Stimulated activated CD8-positive, alpha-beta memory T cell treated with anti-CD3 and anti-CD28 coated beads, Interleukin-4, amount 100 ng/mL, for 4 hours (primary cell): Measurements from ENCODE around the gene SHROOM2.

Source experiments
- DNase-seq, 2 donors: peaks; one replicate each; pipeline ENCODE4 v3.0.0-alpha.2; 2020; ENCODE audit warnings: low read depth in 2 of 2, low spot score in 1 of 2

Gene SHROOM2

DNA sequence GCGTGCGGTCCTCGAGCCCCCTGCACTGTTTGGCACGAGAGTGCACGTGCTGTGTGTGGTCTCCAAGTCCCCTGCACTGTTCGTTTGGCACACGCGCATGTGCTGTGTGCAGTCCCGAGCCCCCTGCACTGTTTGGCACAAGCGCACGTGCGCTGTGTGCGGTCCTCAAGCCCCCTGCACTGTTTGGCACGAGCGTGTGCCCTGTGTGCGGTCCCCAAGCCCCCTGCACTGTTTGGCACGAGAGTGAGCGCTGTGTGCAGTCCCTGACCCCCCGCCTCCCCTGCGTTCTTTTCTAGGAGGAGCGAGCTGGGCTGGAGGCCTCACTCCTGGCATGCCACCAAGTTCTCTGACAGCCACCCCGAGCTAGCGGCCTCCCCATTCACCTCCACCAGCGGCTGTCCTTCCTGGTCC is 104.5 kb downstream of the SHROOM2 start:
- no peak for DNase-seq

- no peak for DNase-seq
Observed at GRCh38 chrX:9895225-9895912, 109.1 kb downstream of the SHROOM2 start.

DNA sequence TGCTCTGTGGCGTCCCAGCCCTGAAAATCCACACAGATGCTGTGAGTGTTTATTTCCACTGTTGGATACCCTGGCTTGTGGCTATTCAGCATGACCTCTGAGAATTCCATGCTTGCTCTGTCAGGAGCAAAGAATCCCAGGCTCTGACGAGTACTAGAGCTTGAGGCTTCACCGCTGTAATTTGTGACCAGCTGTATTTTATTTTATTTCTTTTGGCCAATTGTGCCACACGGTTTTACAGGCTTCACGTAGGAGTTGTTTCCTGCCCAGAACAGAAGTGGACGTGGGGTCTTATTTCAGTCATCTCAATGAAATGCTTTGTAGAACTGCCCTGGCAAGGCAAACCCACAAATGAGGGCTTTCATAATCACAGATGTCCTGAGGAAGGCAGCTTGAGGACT is 111.5 kb downstream of the SHROOM2 start:
- no peak for DNase-seq

DNA sequence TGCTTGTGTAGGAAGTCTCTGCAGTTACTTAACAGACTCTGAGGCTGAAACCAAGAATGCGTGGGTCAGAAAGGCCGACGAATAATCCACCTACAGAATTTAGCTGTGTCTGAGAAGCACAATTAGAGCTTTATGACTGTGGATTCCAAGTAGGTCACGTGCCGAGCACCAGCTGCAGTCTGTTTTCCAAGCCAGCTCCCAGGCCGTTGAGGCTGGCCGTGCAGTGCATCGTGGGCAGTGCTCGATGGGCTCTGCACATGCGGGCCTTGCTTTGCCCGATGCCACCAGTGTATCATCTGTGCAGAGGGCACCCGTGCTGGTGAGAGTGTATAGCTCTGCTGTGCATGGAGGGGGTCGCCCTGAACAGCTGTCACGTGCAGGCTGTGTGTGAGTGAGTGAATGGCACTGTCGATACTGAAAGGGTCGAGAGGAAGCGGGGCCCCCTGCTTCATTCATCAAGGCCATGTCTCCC is 113.4 kb downstream of the SHROOM2 start:
- no peak for DNase-seq

DNA sequence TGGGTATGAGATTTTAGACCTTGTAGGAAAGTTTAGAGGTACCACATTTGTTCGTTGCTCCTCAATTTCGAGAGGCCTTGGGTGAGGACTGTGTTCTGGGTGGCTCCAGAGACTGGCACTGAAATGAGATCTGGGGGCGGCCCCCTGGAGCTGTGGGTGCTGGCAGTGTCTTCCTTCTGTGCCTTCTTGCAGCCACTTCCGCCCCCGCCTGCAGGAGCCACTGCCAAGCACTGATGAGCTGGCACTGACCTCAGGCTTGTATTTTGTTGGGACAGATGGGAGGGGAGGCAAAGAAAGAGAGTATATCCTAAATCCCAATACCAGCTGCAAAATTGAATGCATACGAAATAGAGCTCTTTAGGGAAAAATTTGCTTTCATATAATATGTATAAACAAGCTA is 116.4 kb downstream of the SHROOM2 start:
- DNase-seq, result no peak

- no peak for DNase-seq
Observed at GRCh38 chrX:9903146-9903545, 116.9 kb downstream of the SHROOM2 start.

DNA sequence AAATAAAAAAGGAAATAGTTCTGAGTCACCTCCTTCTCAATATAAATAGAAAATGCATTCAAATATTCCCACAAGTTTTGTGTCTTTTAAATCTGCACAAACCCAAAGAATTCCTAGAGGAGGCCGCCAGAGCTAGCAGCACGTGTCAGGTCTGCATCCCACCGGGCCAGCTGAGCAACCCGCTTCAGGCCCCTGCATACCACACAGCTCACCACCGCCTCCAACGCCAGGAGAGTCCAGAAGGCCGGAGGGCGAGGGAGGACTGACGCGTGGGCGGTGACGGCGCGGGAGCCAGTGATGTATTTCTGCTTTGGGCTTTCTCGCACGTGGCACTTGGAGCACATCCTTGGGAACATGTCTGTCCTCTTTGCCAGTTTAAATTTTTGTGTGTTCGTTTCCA is 119.1 kb downstream of the SHROOM2 start:
- DNase-seq, result no peak

DNA sequence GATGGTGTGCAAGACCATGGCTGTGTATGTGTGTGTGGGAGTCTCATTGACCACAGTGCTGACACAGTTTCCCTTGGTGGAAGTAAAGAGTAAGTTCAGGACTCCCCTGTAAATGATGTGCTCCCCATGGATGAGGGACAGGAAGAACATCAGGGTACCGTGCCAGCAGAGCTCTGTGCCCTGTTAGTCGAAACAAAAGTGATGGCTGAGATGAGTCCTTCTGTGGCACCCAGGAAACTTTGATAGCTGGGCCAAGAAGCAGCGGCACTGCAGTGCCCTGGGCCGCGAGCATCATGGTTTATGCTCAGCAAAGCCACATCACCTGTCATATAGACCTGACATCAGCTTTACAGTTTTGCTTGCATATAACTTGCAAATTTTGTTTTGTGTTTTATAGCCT is 119.5 kb downstream of the SHROOM2 start:
- no peak for DNase-seq

- no peak for DNase-seq
Observed at GRCh38 chrX:9906919-9907318, 120.7 kb downstream of the SHROOM2 start.

GRCh38 chrX:9907645-9908387 is 121.6 kb downstream of the SHROOM2 start:
- no peak for DNase-seq

- DNase-seq, result no peak
Observed at GRCh38 chrX:9909254-9909653, 123.0 kb downstream of the SHROOM2 start.

GRCh38 chrX:9911487-9911886 is 125.3 kb downstream of the SHROOM2 start:
- DNase-seq, result no peak

DNA sequence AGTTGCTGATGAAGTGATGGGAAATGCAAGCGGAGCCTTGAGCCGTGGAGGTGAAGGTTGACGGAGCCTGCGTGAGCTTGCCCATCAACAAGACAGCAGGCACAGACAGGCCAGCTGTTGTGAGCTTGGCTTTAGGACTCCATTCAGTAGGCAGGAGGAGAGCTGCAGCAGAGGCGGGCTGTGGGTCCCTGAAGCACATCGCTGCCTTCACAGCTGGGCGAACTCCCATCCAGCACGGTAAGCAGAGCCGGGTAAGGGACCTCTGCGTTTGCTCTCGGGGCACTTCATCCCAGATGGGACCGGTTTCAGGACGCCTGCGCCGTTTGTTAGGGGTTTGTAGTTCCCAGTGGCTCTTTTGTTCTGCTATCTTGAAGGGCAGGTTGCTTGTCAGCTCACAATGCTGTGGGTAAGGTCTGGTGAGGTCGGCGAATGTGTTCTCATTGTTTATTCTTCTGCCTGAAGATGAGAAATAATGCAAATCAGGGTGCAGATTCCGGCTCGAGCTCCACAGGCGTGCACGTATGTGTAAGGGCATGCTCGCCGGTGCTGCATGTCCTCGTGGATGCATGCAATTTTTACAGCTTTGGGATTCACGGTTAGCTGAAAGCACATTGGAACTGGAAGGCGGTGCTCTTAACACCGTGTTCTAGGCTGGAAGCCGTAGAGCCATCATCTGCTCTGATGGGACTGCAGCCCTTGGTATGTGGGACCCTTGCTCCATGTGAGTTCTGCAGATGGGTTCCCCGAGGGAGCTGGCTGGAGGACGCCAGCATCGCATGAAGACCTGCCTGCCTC is 126.3 kb downstream of the SHROOM2 start:
- DNase-seq, result no peak

GRCh38 chrX:9913146-9913433 is 126.9 kb downstream of the SHROOM2 start:
- no peak for DNase-seq

GRCh38 chrX:9917861-9918260 is 131.6 kb downstream of the SHROOM2 start:
- DNase-seq, result no peak

DNA sequence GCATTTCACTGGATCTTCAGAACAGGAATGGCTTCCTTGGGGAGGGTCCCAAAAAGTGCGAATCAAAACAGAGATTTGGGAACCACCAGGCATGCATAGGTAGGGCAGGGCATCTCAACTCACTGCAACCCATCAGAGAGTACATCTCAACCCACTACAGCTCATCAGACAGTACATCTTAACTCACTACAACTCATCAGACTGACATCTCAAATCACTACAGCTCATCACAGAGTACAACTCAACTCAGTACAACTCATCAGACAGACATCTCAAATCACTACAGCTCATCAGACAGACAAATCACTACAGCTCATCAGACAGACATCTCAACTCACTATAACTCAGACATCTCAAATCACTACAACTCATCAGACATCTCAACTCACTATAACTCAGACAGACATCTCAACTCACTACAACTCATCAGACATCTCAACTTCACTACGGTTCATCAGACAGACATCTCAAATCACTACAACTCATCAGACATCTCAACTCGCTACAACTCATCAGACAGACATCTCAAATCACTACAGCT is 133.5 kb downstream of the SHROOM2 start:
- DNase-seq, result no peak

GRCh38 chrX:9921407-9921806 is 135.2 kb downstream of the SHROOM2 start:
- no peak for DNase-seq

DNA sequence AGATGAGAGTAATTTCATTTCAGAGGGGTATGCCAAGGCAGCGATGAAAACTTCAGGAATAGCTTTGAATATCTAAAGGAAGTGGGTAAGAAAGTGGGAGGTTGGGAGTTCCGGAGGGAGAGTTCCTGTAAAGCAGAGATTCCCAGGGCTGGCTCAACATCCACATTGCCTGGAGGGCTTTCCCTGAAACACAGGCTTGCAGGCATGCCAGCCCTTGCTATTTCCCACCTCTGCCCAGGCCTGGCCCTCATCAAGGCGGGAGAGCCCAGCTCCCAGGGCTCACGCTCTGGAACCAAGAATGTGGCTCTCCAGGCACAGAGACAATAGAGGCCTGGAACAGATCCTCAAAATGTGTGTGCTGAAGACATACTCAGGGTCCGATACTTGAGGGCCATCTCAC is 137.1 kb downstream of the SHROOM2 start:
- no peak for DNase-seq

DNA sequence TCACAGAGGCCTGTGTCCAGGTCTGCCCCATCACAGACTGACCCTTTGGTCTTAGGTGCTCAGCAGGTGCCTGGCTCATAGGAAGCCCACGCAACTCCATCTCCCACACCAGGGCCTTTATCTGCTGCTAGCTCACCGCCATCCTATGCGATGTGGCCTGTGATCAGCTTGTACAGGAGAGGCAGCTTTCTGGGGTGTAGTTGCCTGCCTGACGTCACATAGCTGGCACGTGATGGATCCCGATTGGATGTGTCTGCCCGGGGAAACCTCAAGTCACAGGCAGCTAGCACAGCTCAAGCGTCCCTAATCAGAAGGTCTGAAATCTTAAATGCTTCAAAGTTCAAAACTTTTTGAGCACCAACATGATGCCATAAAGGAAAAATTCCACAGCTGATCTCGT is 139.8 kb downstream of the SHROOM2 start:
- no peak for DNase-seq

DNA sequence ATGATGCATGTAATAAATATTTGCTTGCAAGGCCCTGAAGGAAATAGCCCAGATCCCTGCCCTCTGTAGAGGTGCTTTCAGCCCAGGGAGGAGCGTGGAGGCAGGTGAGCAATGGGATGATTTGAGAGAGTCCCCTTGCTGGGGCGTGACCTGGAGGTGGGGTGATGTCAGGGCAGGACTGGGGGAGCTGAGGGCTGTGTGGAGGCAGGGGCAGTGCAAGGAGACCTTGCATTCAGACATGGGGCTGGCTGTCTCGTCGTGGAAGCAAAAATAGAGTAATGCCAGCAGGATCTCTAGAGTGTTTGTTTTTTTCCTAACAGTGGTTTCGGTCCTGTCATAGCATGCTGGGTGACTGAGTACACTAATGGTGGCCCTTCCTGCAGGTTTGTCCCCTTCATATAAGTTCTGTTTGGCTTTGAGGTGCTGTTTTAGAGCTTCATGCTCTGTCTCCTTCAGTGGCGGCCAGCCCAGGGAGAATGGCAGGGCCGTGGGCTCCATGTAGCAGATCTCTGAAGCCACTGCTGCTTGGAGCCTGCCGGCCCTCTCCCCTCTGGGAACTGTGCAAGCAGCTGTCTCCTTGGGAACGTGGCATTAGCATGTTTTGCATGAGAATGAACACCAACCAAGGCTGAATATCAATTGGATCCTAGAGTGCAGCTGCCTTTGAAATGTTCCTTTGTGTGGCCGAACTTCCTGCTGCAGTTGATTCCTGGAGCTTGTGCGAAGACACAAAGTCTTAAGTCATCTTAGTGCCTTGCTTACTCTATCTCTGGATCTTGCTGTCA is 141.7 kb downstream of the SHROOM2 start:
- no peak for DNase-seq

DNA sequence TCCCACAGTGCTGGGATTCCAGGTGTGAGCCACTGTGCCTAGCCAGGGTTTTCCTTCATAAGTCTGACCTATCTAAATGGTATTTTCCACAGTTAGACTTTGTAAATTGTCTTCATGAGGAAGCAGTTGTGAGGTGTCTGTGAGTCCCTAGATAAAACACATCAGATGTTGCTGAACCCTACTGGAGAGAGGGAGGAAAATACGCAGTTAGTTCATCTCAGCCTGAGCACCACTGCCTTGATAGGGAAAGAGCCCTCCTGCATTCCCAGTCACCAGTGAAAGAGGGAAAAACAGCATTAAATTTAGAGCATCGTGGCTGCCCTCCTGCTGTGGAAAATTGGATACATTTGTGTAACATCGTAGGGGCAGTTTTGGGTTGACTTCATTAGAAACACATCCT is 149.2 kb downstream of the SHROOM2 start:
- no peak for DNase-seq
